BLaER1 treated with 17β-estradiol and CSF1 and Interleukin-3, amounts not matched to agents 10 nM and 100 nM (cell line): Measurements from ENCODE around the gene VTI1A.
"Not testable (repeated sequence)": the region's sequence is repeated elsewhere in the genome, so short reads cannot be mapped to it uniquely, and the experiment has no call there.

ENCODE experiments used
- H3K27ac ChIP-seq, 11 experiments: shearing (Covaris generic); formaldehyde crosslinking; 2 replicates each; pipeline ENCODE4 v1.8.1; 2022
- H3K27me3 ChIP-seq, 11 experiments: shearing (Covaris generic); formaldehyde crosslinking; 2 replicates each; pipeline ENCODE4 v1.8.1; 2022
- H3K36me3 ChIP-seq, 11 experiments: shearing (Covaris generic); formaldehyde crosslinking; 2 replicates each; pipeline ENCODE4 v1.8.1; 2022
- H3K4me1 ChIP-seq, 10 experiments: shearing (Covaris generic); formaldehyde crosslinking; 2 replicates each; pipeline ENCODE4 v1.8.1; 2022
- H3K4me2 ChIP-seq, 11 experiments: shearing (Covaris generic); formaldehyde crosslinking; 2 replicates each; pipeline ENCODE4 v1.8.1; 2022
- H3K4me3 ChIP-seq, 10 experiments: shearing (Covaris generic); formaldehyde crosslinking; 2 replicates each; pipeline ENCODE4 v1.8.1; 2022
- H3K9ac ChIP-seq, 11 experiments: shearing (Covaris generic); formaldehyde crosslinking; 2 replicates each; pipeline ENCODE4 v1.8.1; 2022
- H3K9me3 ChIP-seq, 11 experiments: shearing (Covaris generic); formaldehyde crosslinking; replicated peaks in 1 of 11; 2 replicates each; pipeline ENCODE4 v1.8.1; 2022
- H4K20me1 ChIP-seq, 11 experiments: shearing (Covaris generic); formaldehyde crosslinking; 2 replicates each; pipeline ENCODE4 v1.8.1; 2022
- Cebpa-rat ChIP-seq, 11 experiments: shearing (Covaris generic); IDR thresholded peaks; 2 replicates each; pipeline ENCODE4 v1.8.1; 2022

Gene VTI1A

DNA sequence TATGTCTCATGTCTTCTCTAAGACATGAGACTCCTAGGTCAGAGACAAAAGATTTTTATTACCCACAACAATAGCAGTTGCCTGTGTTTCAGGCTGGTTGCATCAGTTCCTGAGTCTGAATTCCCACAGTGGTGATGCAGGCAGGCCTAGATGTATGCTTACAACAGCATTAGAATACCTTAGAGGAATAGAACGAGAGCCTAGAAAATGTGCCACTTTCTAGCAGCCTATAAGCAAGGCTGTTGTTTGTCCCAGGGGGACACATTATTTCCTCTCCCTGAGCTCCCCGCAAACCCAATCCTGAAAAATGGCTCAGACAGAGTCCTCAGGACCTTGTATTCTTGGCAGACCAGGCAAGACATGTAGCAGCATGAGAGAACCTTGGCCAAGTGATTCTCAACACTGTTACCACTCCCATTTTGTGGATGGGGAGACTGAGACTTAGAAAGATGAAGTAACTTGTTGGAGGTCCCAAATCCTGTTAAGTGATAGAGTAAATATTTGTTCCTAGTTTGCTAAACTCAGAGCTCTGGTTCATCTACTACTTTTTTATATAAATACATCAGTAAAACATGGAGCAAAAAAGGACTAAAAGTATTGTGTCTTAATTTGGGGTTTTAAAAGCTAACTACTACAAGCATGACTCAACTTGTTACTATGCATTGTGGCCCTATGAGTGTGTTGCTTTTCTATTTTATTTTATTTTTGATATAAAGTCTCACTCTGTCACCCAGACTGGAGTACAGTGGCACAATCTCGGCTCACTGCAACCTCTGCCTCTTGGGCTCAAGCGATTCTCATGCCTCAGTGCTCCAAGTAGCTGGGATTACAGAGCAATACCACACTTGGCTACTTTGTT, 14.2 kb downstream of the VTI1A start:
- H3K27ac ChIP-seq, result no peak overlapping the region
- no peak overlapping the region for H3K9ac ChIP-seq
- TF ChIP-seq Cebpa-rat (IDR thresholded peaks at IDR 0.05), result no peak

DNA sequence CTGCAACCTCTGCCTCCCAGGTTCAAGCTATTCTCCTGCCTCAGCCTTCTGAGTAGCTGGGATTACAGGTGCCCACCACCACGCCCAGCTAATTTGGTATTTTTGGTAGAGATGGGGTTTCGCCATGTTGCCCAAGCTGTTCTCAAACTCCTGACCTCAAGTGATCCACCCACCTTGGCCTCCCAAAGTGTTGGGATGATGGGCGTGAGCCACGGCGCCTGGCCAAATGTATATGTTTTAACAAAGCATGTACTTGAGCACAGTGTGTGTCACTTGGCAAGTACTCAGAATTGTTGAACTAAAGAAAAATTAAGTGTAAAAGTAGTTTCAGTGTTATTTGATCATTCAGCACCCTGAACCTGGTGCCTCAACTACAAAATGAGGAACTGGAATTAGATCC, 17.1 kb downstream of the VTI1A start:
- not testable (repeated sequence) for H3K9ac ChIP-seq, H3K27me3 ChIP-seq, H3K27ac ChIP-seq, H3K4me3 ChIP-seq, H3K4me1 ChIP-seq, H3K4me2 ChIP-seq
- Histone ChIP-seq H3K9me3 (peaks cover 0 to 15% (median 12%) of the 10 kb centered on the region in 11 experiments; a peak in 17 of 22 replicates), H4K20me1 (peaks cover 4 to 49% (median 19%) of the 10 kb centered on the region in 11 experiments; a peak in 17 of 22 replicates), H3K36me3 (peaks cover 70 to 100% (median 86%) of the 10 kb centered on the region in 11 experiments)

More for the DNA sequence above, 14.2 kb downstream of the VTI1A start:
- H3K36me3 ChIP-seq, result peaks cover 47 to 76% (median 62%) of the 10 kb centered on the region in 11 experiments
- H3K4me2 ChIP-seq, result no peak overlapping the region
- no peak overlapping the region for H3K4me3 ChIP-seq
- H3K9me3 ChIP-seq, result peaks cover 0 to 15% (median 12%) of the 10 kb centered on the region in 11 experiments; a peak in 17 of 22 replicates
- H3K4me1 ChIP-seq, result no peaks in the 10 kb centered on the region
- H3K27me3 ChIP-seq, result no peaks in the 10 kb centered on the region
- peaks cover 8 to 57% (median 31%) of the 10 kb centered on the region in 11 experiments; a peak in 17 of 22 replicates for H4K20me1 ChIP-seq

DNA sequence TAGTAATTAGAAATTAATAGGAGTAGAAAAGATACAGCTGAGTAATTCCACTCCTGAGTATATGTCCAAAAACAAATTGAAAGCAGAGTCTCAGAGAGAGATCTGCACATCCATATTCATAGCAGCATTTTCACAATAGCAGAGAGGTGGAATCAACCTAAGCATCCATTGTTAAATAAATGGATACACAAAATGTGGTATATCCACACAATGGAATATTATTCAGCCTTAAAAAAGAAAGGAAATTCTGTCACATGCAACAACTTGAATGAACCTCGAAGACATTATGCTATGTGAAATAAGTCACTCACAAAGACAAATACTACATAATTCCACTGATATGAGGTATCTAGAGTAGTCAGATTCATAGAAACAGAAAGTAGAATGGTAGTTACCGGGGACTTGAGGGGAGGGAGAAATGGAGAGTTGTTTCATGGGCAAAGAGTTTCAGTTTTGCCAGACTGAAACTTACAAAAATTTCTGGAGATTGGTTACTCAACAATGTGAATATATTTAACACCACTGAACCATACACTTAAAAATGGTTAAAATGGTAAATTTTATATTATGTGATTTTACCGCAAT, 18.4 kb downstream of the VTI1A start:
- Histone ChIP-seq H3K9me3 (peaks cover 0 to 15% (median 12%) of the 10 kb centered on the region in 11 experiments; a peak in 17 of 22 replicates), H3K9ac (no peak overlapping the region), H3K36me3 (peaks cover 78 to 100% (median 95%) of the 10 kb centered on the region in 11 experiments), H3K4me2 (no peak overlapping the region), H4K20me1 (peaks cover 11 to 51% (median 27%) of the 10 kb centered on the region in 11 experiments; a peak in 19 of 22 replicates), H3K27ac (no peak overlapping the region), H3K4me1 (no peaks in the 10 kb centered on the region), H3K4me3 (no peak overlapping the region), H3K27me3 (no peaks in the 10 kb centered on the region)
- TF ChIP-seq Cebpa-rat (IDR thresholded peaks at IDR 0.05), result no peak

DNA sequence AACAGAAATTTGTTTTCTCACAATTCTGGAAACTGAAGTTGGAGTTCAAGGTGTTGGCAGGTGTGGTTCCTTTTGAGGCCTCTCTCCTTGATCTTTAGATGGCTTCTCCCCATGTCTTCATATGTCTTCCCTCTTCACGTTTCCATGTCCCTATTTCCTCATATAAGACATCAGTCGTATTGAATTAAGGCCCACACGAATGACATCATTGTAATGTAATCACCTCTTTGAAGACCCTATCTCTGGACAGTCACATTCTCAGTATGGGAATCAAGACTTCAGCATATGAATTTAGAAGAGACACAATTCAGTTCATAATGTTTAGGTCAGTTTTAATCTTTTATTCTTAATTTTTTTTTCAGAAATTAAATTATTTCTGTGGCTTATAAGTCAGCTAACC, 19.8 kb downstream of the VTI1A start:
- peaks cover 13 to 49% (median 27%) of the 10 kb centered on the region in 11 experiments; a peak in 19 of 22 replicates for H4K20me1 ChIP-seq
- TF ChIP-seq Cebpa-rat (IDR thresholded peaks at IDR 0.05), result no peak
- H3K9me3 ChIP-seq, result peaks cover 0 to 15% (median 12%) of the 10 kb centered on the region in 11 experiments; a peak in 17 of 22 replicates
- peaks cover 73 to 96% (median 83%) of the 10 kb centered on the region in 11 experiments for H3K36me3 ChIP-seq
- no peaks in the 10 kb centered on the region for H3K4me1 ChIP-seq
- H3K4me2 ChIP-seq, result no peak overlapping the region
- H3K27me3 ChIP-seq, result no peaks in the 10 kb centered on the region
- no peak overlapping the region for H3K9ac ChIP-seq
- no peak overlapping the region for H3K27ac ChIP-seq
- H3K4me3 ChIP-seq, result no peak overlapping the region

DNA sequence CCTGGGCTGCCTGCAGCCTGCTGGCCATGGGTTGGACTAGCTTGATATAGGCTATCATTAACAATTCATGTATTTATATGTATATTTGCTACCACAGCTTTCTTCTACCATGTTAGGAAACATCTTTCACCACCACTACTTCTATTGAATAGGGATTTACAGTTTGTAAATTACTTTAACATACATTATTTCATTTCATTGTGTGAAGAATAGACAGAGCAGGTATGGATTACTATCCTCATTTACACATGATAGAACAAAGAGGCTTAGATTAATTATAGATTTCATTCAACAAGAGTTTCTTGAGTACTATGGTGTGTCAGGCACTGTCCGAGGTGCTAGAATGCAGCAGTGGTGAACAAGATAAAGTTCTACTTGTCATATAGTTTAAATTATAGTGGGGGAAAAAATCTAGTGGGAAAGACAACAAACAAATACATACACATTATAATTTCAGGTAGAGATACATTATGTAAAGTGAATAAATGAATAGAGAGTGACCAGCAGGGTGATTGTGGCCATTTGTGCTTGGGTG, 20.6 kb downstream of the VTI1A start:
- peaks cover 19 to 57% (median 30%) of the 10 kb centered on the region in 11 experiments; a peak in 20 of 22 replicates for H4K20me1 ChIP-seq
- no peak overlapping the region for H3K9ac ChIP-seq
- no peak overlapping the region for H3K4me3 ChIP-seq
- H3K27me3 ChIP-seq, result no peaks in the 10 kb centered on the region
- H3K4me2 ChIP-seq, result no peak overlapping the region
- TF ChIP-seq Cebpa-rat (IDR thresholded peaks at IDR 0.05), result no peak
- no peak overlapping the region for H3K27ac ChIP-seq
- peaks cover 0 to 15% (median 12%) of the 10 kb centered on the region in 11 experiments; a peak in 17 of 22 replicates for H3K9me3 ChIP-seq
- no peaks in the 10 kb centered on the region for H3K4me1 ChIP-seq
- peaks cover 69 to 88% (median 78%) of the 10 kb centered on the region in 11 experiments for H3K36me3 ChIP-seq

DNA sequence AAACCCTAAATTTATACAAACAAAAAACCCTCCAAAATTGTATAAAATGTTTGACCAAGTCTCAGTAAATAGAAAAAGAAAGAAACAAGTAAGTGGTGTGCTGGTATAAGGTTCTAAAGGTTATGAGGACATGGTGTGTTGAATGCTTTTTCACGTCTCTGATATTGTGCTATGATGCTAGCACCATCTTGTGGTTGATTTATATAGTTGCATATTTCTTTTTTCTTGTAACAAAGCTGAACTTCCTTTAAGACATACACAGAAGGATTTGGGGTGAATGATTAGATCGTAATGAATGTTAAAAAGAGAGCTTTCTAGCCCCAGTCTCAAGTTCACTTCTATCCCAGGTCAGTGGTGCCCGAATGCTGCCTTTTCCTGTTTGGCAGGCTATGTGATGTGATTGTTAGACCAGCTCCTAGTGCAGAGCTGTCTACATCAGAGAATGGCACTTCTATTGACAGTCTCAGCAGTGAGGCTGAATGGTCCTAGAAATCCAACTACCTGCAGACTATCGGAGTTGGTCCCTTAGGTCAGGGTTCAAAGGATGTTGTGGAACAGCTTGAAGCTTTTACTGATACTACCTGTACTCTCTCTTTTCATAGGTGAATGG, 25.0 kb downstream of the VTI1A start:
- no peak overlapping the region for H3K9ac ChIP-seq
- H3K27ac ChIP-seq, result no peak overlapping the region
- no peak overlapping the region for H3K4me3 ChIP-seq
- H3K36me3 ChIP-seq, result peaks cover 28 to 63% (median 37%) of the 10 kb centered on the region in 11 experiments; a peak in 21 of 22 replicates
- H3K27me3 ChIP-seq, result no peaks in the 10 kb centered on the region
- H3K9me3 ChIP-seq, result no peaks in the 10 kb centered on the region
- TF ChIP-seq Cebpa-rat (IDR thresholded peaks at IDR 0.05), result no peak
- H4K20me1 ChIP-seq, result peaks cover 19 to 93% (median 47%) of the 10 kb centered on the region in 11 experiments; a peak in 20 of 22 replicates
- no peak overlapping the region for H3K4me2 ChIP-seq
- 0 out of 20 replicates have a peak, but pooled peaks cover 0 to 5% (median 0%) of the 10 kb centered on the region in 10 experiments for H3K4me1 ChIP-seq

DNA sequence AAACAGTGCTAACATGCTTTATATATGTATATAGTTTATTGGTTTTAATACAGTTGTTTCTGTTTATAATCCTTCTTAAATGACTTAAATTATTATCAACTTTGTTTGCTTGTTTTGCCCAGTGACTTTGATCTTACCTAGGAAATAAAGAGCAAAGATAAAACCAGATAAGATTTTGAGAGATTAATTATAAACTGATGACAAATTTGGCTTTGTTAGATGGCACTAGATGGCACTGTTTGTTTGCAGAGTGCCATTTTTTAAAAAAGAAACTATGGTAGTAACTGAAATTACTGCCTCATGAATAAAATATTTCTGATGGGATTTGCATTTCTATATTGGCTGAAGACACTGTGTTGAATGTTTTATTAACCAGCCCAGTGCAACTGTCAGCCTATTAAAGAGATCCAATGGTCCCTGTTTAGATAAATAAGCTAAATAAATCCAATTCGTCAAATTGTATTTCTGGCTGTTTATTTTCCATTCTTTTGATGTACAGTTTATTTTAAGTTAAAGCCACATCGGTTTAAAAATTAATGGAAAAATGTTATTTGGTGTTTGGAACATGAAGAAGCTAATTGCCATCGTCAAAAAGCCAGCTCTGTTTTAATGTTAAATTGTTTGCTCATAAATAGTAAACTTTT, 28.7 kb downstream of the VTI1A start:
- Histone ChIP-seq H3K4me2 (no peak overlapping the region), H3K9me3 (no peaks in the 10 kb centered on the region), H3K9ac (no peak overlapping the region), H3K27me3 (no peaks in the 10 kb centered on the region), H4K20me1 (peaks cover 5 to 86% (median 37%) of the 10 kb centered on the region in 11 experiments; a peak in 18 of 22 replicates), H3K4me3 (no peak overlapping the region), H3K27ac (no peak overlapping the region), H3K4me1 (0 out of 20 replicates have a peak, but pooled peaks cover 0 to 5% (median 0%) of the 10 kb centered on the region in 10 experiments), H3K36me3 (peaks cover 0 to 26% (median 3%) of the 10 kb centered on the region in 11 experiments; a peak in 13 of 22 replicates)
- TF ChIP-seq Cebpa-rat (IDR thresholded peaks at IDR 0.05), result no peak

DNA sequence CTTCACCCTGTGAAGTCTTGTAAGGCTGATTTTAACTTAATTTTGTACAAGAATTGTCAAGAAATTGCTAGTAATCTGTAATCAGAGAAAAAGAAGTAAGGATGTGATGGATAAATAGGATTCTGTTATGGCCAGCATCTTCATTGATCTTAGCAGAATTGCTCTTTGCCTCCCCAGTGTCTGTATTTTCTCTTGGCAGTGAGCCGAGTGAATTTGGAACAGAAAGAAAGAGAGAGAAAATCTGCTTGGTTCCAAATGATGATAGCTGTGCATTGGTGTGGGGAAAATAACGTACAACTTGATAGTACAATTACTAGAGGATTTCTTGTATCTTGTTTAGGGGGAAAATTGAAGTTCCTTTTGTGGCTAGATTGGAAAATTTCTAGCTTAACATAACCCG, 34.6 kb downstream of the VTI1A start:
- H3K9me3 ChIP-seq, result no peaks in the 10 kb centered on the region
- peaks cover 0 to 16% (median 0%) of the 10 kb centered on the region in 11 experiments; a peak in 2 of 22 replicates for H3K36me3 ChIP-seq
- no peaks in the 10 kb centered on the region for H3K4me1 ChIP-seq
- H4K20me1 ChIP-seq, result peaks cover 0 to 82% (median 31%) of the 10 kb centered on the region in 11 experiments; a peak in 13 of 22 replicates
- no peaks in the 10 kb centered on the region for H3K27me3 ChIP-seq
- H3K4me2 ChIP-seq, result no peak overlapping the region
- TF ChIP-seq Cebpa-rat (IDR thresholded peaks at IDR 0.05), result no peak
- no peak overlapping the region for H3K4me3 ChIP-seq
- H3K27ac ChIP-seq, result no peak overlapping the region
- H3K9ac ChIP-seq, result no peak overlapping the region
